Measurements from ENCODE around the gene RNF222. TPM values are rescaled to one million over a fixed set of nuclear protein-coding genes. Genes with fewer than 3 reads are reported as not detected.
A peak's percentile ranks its signal among the peaks of the same experiment; 100 is the strongest.
"Not testable (repeated sequence)": the region's sequence is repeated elsewhere in the genome, so short reads cannot be mapped to it uniquely, and the experiment has no call there.

Gene RNF222
- total and polyA plus RNA-seq, 2 experiments from 2014 or later, result not detected

DNA sequence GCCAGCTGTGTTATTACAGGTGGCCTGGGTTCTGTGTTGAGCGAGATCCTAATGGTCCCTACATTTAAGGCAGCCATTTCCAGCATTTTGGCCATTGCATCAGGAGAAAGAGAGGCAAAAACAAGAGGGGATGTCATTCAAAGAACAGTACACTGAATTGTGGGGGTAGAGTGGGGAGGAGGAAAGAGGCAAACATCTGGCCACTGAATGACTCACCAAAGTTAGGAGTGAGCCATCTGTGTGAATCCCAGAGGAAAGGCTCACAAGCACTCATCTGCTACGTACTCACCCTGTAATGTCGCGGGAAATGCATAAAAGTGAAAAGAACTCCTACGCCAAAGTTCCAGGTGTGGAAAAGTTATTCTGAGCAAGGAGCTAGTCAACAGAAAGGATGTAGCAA, 37.9 kb downstream of the RNF222 start:
- Histone ChIP-seq H3K9me3 (ENCODE audit: low read depth) (no peaks in the 10 kb centered on the region), H3K27ac (0 out of 2 replicates have a peak overlapping the region, but pooled peaks have one; percentile 11)
- in situ Hi-C loops (cut with MboI), result no loop called here

DNA sequence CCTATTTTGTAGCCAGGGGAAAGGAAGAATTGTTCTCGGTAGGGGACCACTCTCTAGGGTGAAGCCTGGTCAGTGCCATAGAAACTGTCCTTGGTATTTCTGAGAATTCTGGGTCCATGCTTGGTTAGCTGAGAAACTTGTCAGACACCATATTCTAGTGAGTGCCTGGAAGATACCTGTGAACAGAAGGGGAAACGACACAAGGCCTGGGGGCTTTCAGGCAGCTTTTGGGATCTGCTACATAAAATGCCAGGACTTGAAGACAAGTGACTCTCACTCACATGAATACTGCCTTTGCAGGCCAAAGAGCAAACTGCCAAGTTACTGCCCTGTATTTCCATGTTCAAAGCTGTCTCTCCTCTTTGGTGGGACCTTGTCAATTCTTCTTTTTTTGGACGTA, 39.7 kb downstream of the RNF222 start:
- Histone ChIP-seq H2AFZ (no peak overlapping the region), H3K27me3 (replicated peaks; ENCODE audit: insufficient read depth) (no peaks in the 10 kb centered on the region), H3K36me3 (ENCODE audit: low read depth) (no peaks in the 10 kb centered on the region), H3K9me3 (ENCODE audit: low read depth) (no peaks in the 10 kb centered on the region), H3K4me3 (no peak overlapping the region), H3K27ac (no peak overlapping the region), H3K9ac (no peak overlapping the region), H3K4me2 (ENCODE audit: unreplicated experiment) (no peak overlapping the region), H3K9me2 (ENCODE audit: insufficient read depth) (no peaks in the 10 kb centered on the region), H4K20me1 (ENCODE audit: insufficient read depth) (no peaks in the 10 kb centered on the region), H3K4me1 (ENCODE audit: insufficient read depth) (peaks cover 27% of the 10 kb centered on the region), H3F3A (ENCODE audit: insufficient read depth) (peaks cover 24% of the 10 kb centered on the region), H3K79me2 (ENCODE audit: insufficient read depth) (no peaks in the 10 kb centered on the region)
- WGBS, 2 experiments (ENCODE audit: low coverage in 1 of 2, low lambda C conversion rate in 2 of 2, missing lambda C conversion rate in 2 of 2), result 92 to 93% methylated on average over 3 of the region's 3 CpGs
- TF ChIP-seq EZH2phosphoT487 (IDR thresholded peaks at IDR 0.05; ENCODE audit: insufficient read depth, low read depth) (no peak), EZH2 (IDR thresholded peaks at IDR 0.05; ENCODE audit: insufficient read depth, poor library complexity, severe bottlenecking) (no peak)
- in situ Hi-C loops (cut with MboI), result no loop called here
- DNase-seq, result no peak

More for the DNA sequence above, 37.9 kb downstream of the RNF222 start:
- no peak overlapping the region for H2AFZ ChIP-seq
- peaks cover 30% of the 10 kb centered on the region for H3F3A ChIP-seq (ENCODE audit: insufficient read depth)
- no peaks in the 10 kb centered on the region for H3K36me3 ChIP-seq (ENCODE audit: low read depth)
- H3K27me3 ChIP-seq (replicated peaks; ENCODE audit: insufficient read depth), result no peaks in the 10 kb centered on the region
- peaks cover 37% of the 10 kb centered on the region for H3K4me1 ChIP-seq (ENCODE audit: insufficient read depth)
- 10% methylated on average over 5 of the region's 5 CpGs for WGBS, 2 experiments (ENCODE audit: low coverage in 1 of 2, low lambda C conversion rate in 2 of 2, missing lambda C conversion rate in 2 of 2)
- DNase-seq, result peak; percentile 95
- no peaks in the 10 kb centered on the region for H3K79me2 ChIP-seq (ENCODE audit: insufficient read depth)
- 0 out of 2 replicates have a peak overlapping the region, but pooled peaks have one; percentile 17 for H3K4me3 ChIP-seq
- H3K4me2 ChIP-seq (ENCODE audit: unreplicated experiment), result peak overlapping the region; percentile 71
- no peaks in the 10 kb centered on the region for H4K20me1 ChIP-seq (ENCODE audit: insufficient read depth)
- TF ChIP-seq EZH2 (IDR thresholded peaks at IDR 0.05; ENCODE audit: insufficient read depth, poor library complexity, severe bottlenecking) (no peak), EZH2phosphoT487 (IDR thresholded peaks at IDR 0.05; ENCODE audit: insufficient read depth, low read depth) (no peak)
- 0 out of 2 replicates have a peak overlapping the region, but pooled peaks have one; percentile 9 for H3K9ac ChIP-seq
- H3K9me2 ChIP-seq (ENCODE audit: insufficient read depth), result no peaks in the 10 kb centered on the region

DNA sequence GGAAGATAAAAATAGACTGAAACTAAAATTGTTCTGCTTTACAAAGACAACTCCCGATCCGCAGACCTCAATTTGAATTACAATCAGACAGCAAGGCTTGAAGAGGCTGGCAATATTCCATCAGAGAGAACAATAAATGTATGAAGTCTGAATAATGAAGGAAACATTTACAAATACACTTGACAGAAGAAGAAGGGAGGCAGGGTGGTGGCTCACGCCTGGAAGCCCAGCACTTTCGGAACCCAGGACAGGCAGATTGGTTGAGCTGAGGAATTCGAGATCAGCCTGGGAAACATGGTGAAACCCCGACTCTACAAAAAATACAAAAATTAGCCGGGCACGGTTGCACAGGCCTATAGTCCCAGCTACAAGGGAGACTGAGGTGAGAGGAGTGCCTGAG, 43.4 kb downstream of the RNF222 start:
- Histone ChIP-seq H3K9me2 (ENCODE audit: insufficient read depth) (no peaks in the 10 kb centered on the region), H3K79me2 (ENCODE audit: insufficient read depth) (no peaks in the 10 kb centered on the region), H3K27me3 (replicated peaks; ENCODE audit: insufficient read depth) (no peaks in the 10 kb centered on the region), H3K4me3 (no peak overlapping the region), H3K27ac (no peak overlapping the region), H3K4me2 (ENCODE audit: unreplicated experiment) (no peak overlapping the region), H4K20me1 (ENCODE audit: insufficient read depth) (no peaks in the 10 kb centered on the region), H2AFZ (no peak overlapping the region), H3K9me3 (ENCODE audit: low read depth) (no peaks in the 10 kb centered on the region), H3K9ac (no peak overlapping the region), H3F3A (ENCODE audit: insufficient read depth) (peaks cover under 1% of the 10 kb centered on the region; the same call in 1 of the 2 replicates), H3K4me1 (ENCODE audit: insufficient read depth) (peaks cover under 1% of the 10 kb centered on the region; the same call in 1 of the 2 replicates), H3K36me3 (ENCODE audit: low read depth) (no peaks in the 10 kb centered on the region)
- in situ Hi-C loops (cut with MboI), result no loop called here
- 69 to 79% methylated on average over 8 of the region's 8 CpGs for WGBS, 2 experiments (ENCODE audit: low coverage in 1 of 2, low lambda C conversion rate in 2 of 2, missing lambda C conversion rate in 2 of 2)
- TF ChIP-seq EZH2phosphoT487 (IDR thresholded peaks at IDR 0.05; ENCODE audit: insufficient read depth, low read depth) (no peak), EZH2 (IDR thresholded peaks at IDR 0.05; ENCODE audit: insufficient read depth, poor library complexity, severe bottlenecking) (no peak)
- DNase-seq, result no peak

DNA sequence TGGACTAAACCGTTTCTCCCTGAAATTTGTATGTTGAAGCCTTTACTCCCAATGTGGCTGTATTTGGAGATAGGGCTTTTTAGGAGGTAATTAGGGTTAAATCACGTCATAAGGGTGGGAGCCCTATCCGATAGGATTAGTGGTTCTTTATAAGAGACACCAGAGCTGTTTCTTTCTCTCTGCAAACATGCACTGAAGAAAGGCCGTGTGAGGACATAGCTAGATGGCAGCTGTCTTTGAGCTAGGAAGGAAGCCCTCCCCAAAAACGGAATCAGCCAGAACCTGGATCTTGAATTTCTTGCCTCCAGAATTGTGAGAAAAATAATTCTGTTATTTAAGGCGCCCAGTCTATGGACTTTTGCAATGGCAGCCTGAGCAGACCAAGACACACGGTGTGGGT, 43.9 kb downstream of the RNF222 start:
- H3K4me2 ChIP-seq (ENCODE audit: unreplicated experiment), result no peak overlapping the region
- no peaks in the 10 kb centered on the region for H3K27me3 ChIP-seq (replicated peaks; ENCODE audit: insufficient read depth)
- in situ Hi-C loops (cut with MboI), result no loop called here
- H3F3A ChIP-seq (ENCODE audit: insufficient read depth), result no peaks in the 10 kb centered on the region
- no peaks in the 10 kb centered on the region for H4K20me1 ChIP-seq (ENCODE audit: insufficient read depth)
- no peak for TF ChIP-seq EZH2phosphoT487 (IDR thresholded peaks at IDR 0.05; ENCODE audit: insufficient read depth, low read depth)
- no peak for TF ChIP-seq EZH2 (IDR thresholded peaks at IDR 0.05; ENCODE audit: insufficient read depth, poor library complexity, severe bottlenecking)
- H2AFZ ChIP-seq, result no peak overlapping the region
- H3K9me2 ChIP-seq (ENCODE audit: insufficient read depth), result no peaks in the 10 kb centered on the region
- H3K4me1 ChIP-seq (ENCODE audit: insufficient read depth), result no peaks in the 10 kb centered on the region
- 75% methylated on average over 7 of the region's 7 CpGs for WGBS, 2 experiments (ENCODE audit: low coverage in 1 of 2, low lambda C conversion rate in 2 of 2, missing lambda C conversion rate in 2 of 2)
- no peaks in the 10 kb centered on the region for H3K36me3 ChIP-seq (ENCODE audit: low read depth)
- H3K27ac ChIP-seq, result no peak overlapping the region
- no peak overlapping the region for H3K9ac ChIP-seq
- H3K4me3 ChIP-seq, result no peak overlapping the region
- DNase-seq, result no peak
- H3K79me2 ChIP-seq (ENCODE audit: insufficient read depth), result no peaks in the 10 kb centered on the region
- no peaks in the 10 kb centered on the region for H3K9me3 ChIP-seq (ENCODE audit: low read depth)

DNA sequence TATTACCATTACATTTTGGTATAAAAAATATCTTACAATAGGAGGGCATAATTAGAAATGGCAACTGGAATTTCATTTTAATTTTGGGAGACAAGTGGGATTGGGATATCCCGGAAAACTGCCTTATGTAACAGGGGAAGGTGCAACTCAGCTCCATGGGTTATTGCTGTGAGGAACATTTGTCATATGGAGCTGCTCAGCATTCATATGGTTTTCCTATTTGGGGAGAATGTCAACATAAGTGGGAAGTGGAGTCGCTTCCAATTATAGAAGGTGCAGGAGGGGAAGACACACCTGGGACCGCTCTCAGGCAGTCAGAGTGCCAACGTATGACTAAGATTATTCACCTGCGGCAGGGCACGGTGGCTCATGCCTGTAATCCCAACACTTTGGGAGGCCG, 47.3 kb downstream of the RNF222 start:
- H3K9me2 ChIP-seq (ENCODE audit: insufficient read depth), result no peaks in the 10 kb centered on the region
- no peak overlapping the region for H3K4me2 ChIP-seq (ENCODE audit: unreplicated experiment)
- no peak overlapping the region for H3K4me3 ChIP-seq
- no peak for DNase-seq
- peaks cover 15% of the 10 kb centered on the region for H3K27me3 ChIP-seq (replicated peaks; ENCODE audit: insufficient read depth)
- H3K9me3 ChIP-seq (ENCODE audit: low read depth), result no peaks in the 10 kb centered on the region
- no peaks in the 10 kb centered on the region for H3K4me1 ChIP-seq (ENCODE audit: insufficient read depth)
- no peaks in the 10 kb centered on the region for H3K79me2 ChIP-seq (ENCODE audit: insufficient read depth)
- H3F3A ChIP-seq (ENCODE audit: insufficient read depth), result no peaks in the 10 kb centered on the region
- H2AFZ ChIP-seq, result no peak overlapping the region
- no peaks in the 10 kb centered on the region for H3K36me3 ChIP-seq (ENCODE audit: low read depth)
- H3K27ac ChIP-seq, result no peak overlapping the region
- 76 to 77% methylated on average over 7 of the region's 7 CpGs for WGBS, 2 experiments (ENCODE audit: low coverage in 1 of 2, low lambda C conversion rate in 2 of 2, missing lambda C conversion rate in 2 of 2)
- TF ChIP-seq EZH2 (IDR thresholded peaks at IDR 0.05; ENCODE audit: insufficient read depth, poor library complexity, severe bottlenecking) (no peak), EZH2phosphoT487 (IDR thresholded peaks at IDR 0.05; ENCODE audit: insufficient read depth, low read depth) (no peak)
- no peaks in the 10 kb centered on the region for H4K20me1 ChIP-seq (ENCODE audit: insufficient read depth)
- in situ Hi-C loops (cut with MboI), result no loop called here
- no peak overlapping the region for H3K9ac ChIP-seq

DNA sequence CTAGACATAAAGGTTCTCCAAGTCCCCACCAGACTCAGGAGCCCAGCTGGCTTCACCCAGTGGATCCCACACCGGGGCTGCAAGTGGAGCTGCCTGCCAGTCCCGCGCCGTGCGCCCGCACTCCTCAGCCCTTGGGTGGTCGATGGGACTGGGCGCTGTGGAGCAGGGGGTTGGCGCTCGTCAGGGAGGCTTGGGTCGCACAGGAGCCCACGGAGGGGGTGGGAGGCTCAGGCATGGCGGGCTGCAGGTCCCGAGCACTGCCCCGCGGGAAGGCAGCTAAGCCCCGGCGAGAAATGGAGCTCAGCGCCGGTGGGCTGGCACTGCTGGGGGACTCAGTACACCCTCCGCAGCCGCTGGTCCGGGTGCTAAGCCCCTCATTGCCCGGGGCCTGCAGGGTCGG, 50.6 kb downstream of the RNF222 start:
- not testable (repeated sequence) for H3K36me3 ChIP-seq (ENCODE audit: low read depth)
- WGBS, 2 experiments (ENCODE audit: low coverage in 1 of 2, low lambda C conversion rate in 2 of 2, missing lambda C conversion rate in 2 of 2), result 39 to 55% methylated on average over 15 to 25 of the region's 25 CpGs

More for the DNA sequence above, 50.6 kb downstream of the RNF222 start:
- H3F3A ChIP-seq (ENCODE audit: insufficient read depth); H3K9ac ChIP-seq; H4K20me1 ChIP-seq (ENCODE audit: insufficient read depth); H3K4me3 ChIP-seq; H3K27ac ChIP-seq; H3K4me2 ChIP-seq (ENCODE audit: unreplicated experiment); H3K79me2 ChIP-seq (ENCODE audit: insufficient read depth); H3K9me2 ChIP-seq (ENCODE audit: insufficient read depth); in situ Hi-C loops (cut with MboI); H3K4me1 ChIP-seq (ENCODE audit: insufficient read depth); H3K9me3 ChIP-seq (ENCODE audit: low read depth); DNase-seq: not testable (repeated sequence)
- Histone ChIP-seq H2AFZ (peak overlapping the region; percentile 33; the same call in 1 of the 2 replicates), H3K27me3 (replicated peaks; ENCODE audit: insufficient read depth) (peaks cover 15% of the 10 kb centered on the region)
